Heart left ventricle (tissue), 13 donors: ENCODE data around the gene DBN1.

Source experiments
- POLR2A ChIP-seq, 2 donors: fragments of 450-650 bp; IDR thresholded peaks; one replicate each; pipeline ENCODE4 v1.6.1; 2017; ENCODE audit warnings: antibody characterized with exemption in 2 of 2, mild to moderate bottlenecking in 2 of 2, moderate library complexity in 2 of 2
- TF ChIP-seq, protein P1 (sequence below), 12 donors: fragments of 200-600 bp; sonication (generic) in 4 of 12; IDR thresholded peaks; one replicate each; pipeline versions ENCODE4 v1.5.0 to v1.8.0; 2018 to 2022; ENCODE audit warnings: antibody characterized with exemption in 12 of 12, mild to moderate bottlenecking in 5 of 12
- donor health status: ischemic (EF 13 %, LVEDD 7.1; RV severe dilation, severe dysfunction).
- donor health status: DM: no; HTN: yes; CAD: no.
- donor health status: DM: no; HTN: no; CAD: no.
- donor health status: ischemic (EF 25% LVEDD 6.9; RV normal size, moderate dysfunction).
- donor health status: ischemic (EF 25% LVEDD 5.7; RV mildly dilated, moderate dysfunction).
- donor health status: ischemic (EF 35%, LVEDD 5.7; RV mildly dilated, moderate dysfunction).
- donor health status: nonischemic (EF 11% LVEDD 7.7; RV severe dilation, severe dysfunction).
- donor health status: DM: yes; HTN: yes; CAD: no.
- donor health status: PGD.
- donor health status: ischemic (EF 29% LVEDD 5.4; RV normal size, mild dysfunction).
- donor health status: nonischemic (EF 23%, LVEDD 6.1; RV moderate dilation, normal function).

- no peak for TF ChIP-seq POLR2A (IDR thresholded peaks at IDR 0.05)
- TF ChIP-seq, protein P1, sequence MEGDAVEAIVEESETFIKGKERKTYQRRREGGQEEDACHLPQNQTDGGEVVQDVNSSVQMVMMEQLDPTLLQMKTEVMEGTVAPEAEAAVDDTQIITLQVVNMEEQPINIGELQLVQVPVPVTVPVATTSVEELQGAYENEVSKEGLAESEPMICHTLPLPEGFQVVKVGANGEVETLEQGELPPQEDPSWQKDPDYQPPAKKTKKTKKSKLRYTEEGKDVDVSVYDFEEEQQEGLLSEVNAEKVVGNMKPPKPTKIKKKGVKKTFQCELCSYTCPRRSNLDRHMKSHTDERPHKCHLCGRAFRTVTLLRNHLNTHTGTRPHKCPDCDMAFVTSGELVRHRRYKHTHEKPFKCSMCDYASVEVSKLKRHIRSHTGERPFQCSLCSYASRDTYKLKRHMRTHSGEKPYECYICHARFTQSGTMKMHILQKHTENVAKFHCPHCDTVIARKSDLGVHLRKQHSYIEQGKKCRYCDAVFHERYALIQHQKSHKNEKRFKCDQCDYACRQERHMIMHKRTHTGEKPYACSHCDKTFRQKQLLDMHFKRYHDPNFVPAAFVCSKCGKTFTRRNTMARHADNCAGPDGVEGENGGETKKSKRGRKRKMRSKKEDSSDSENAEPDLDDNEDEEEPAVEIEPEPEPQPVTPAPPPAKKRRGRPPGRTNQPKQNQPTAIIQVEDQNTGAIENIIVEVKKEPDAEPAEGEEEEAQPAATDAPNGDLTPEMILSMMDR (IDR thresholded peaks at IDR 0.05): no peak
These were observed 33.7 kb upstream of the DBN1 start for GRCh38 chr5:177507165-177507564.
